ENCODE results near the gene KCNJ11. TPM values are rescaled to one million over a fixed set of nuclear protein-coding genes. Genes with fewer than 3 reads are reported as not detected.

KCNJ11 gene
- total and polyA plus RNA-seq, 2 of the 4 experiments (the other 2 are of a cell fraction), result not detected

DNA sequence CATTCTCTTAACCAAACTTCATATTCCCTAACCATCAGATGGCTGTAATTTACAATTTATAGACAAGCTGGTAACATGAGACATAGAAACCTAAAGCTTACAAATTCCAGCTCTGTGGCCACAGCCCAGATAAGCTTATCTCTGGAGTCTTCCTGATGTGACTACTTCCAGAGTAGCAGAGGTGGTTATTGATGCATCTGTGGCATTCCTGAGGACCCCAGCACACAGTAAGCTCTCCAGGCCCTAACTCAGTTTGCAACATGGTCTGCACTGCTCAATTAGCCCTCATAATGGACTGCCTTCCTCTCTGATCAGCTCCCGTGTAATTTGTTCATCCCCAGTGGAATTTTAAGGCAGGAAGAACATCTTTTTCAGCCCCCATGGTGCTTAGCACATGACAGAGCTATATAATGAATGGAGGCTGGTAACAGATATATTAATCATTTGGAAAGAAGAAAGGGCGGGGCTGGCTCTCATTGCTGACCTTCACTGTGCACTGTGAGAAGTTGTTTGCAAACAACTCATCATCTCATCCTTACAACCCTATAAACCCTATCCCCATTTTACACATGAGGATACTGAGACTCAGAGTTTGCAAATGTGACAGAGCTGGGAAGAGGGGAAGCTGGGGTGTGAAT, 30.1 kb upstream of the KCNJ11 start:
- POLR2A ChIA-PET (ENCODE audit: unreplicated experiment), result no interaction called here
- Histone ChIP-seq H2BK15ac (ENCODE audit: low read depth, low read length) (no peak overlapping the region), H3K36me3 (ENCODE audit: control insufficient read depth, insufficient read depth, low read length) (no peaks in the 10 kb centered on the region), H3K4me2 (ENCODE audit: low read depth, low read length) (no peak overlapping the region), H3K56ac (ENCODE audit: extremely low read depth, insufficient read depth, low read length) (no peak overlapping the region), H3K4ac (ENCODE audit: low read depth, low read length) (no peak overlapping the region), H3K23ac (ENCODE audit: low read depth, low read length) (no peak overlapping the region), H2BK120ac (ENCODE audit: low read depth, low read length) (no peak overlapping the region), H3K9me1 (ENCODE audit: insufficient read depth, low read length) (no peaks in the 10 kb centered on the region), H4K5ac (ENCODE audit: low read depth, low read length) (no peak overlapping the region), H3K4me1 (ENCODE audit: control insufficient read depth, insufficient read depth, low read length) (no peaks in the 10 kb centered on the region), H3K79me1 (ENCODE audit: low read depth in 1 of 2, low read length in 2 of 2) (no peaks in the 10 kb centered on the region), H4K91ac (ENCODE audit: insufficient read depth, low read depth, low read length) (no peak overlapping the region), H3K27ac (ENCODE audit: insufficient read depth, low read length) (no peak overlapping the region), H3K9ac (ENCODE audit: low read depth, low read length) (no peak overlapping the region), H3K14ac (replicated peaks; ENCODE audit: low read depth, low read length) (no peak overlapping the region), H3K9me3 (ENCODE audit: control insufficient read depth, insufficient read depth, low read length) (no peaks in the 10 kb centered on the region), H3K18ac (ENCODE audit: low read depth, low read length) (no peak overlapping the region), H2AFZ (replicated peaks; ENCODE audit: low read length, poor library complexity) (no peak overlapping the region), H2BK20ac (ENCODE audit: low read depth, low read length) (no peak overlapping the region), H3K4me3 (ENCODE audit: insufficient read depth, low read depth, low read length) (no peak overlapping the region), H2AK5ac (ENCODE audit: low read depth, low read length) (no peak overlapping the region), H4K8ac (ENCODE audit: low read depth in 2 of 2, low read length in 2 of 2) (no peak overlapping the region), H2AK9ac (replicated peaks; ENCODE audit: low read depth, low read length, poor library complexity) (no peak overlapping the region), H4K20me1 (ENCODE audit: insufficient read depth, low read length) (no peaks in the 10 kb centered on the region), H2BK5ac (ENCODE audit: low read depth, low read length, poor library complexity, severe bottlenecking) (no peak overlapping the region), H3K27me3 (ENCODE audit: control insufficient read depth, insufficient read depth, low read length) (peaks cover 13% of the 10 kb centered on the region)
- dilution Hi-C loops (cut with HindIII; ENCODE audit: low sequenced_read_pairs, unreplicated experiment), result no loop called here
- BruUV-seq (replicated peaks), result no TSS peak
- ATAC-seq (ENCODE audit: low read depth) (no peak), DNase-seq (no peak)
- CTCF ChIA-PET, result interaction anchor here (1.1 kb wide), 1 partner anchor 34 kb away, joined by 3 read pairs; no protein-coding TSS in a partner anchor
- WGBS, 2 experiments (ENCODE audit: extremely low coverage in 2 of 2, insufficient read length in 1 of 2), result no CpG with 5 or more reads among the region's 2 CpGs
- intact Hi-C loops (cut with micrococcal nuclease), result no loop called here
- in situ Hi-C loops (cut with MboI; ENCODE audit: low sequenced_read_pairs), result no loop called here
- TF ChIP-seq RAD21 (IDR thresholded peaks at IDR 0.05; ENCODE audit: low read length) (no peak), CHD1 (IDR thresholded peaks at IDR 0.05; ENCODE audit: low read depth, low read length) (no peak), USF2 (IDR thresholded peaks at IDR 0.05; ENCODE audit: low read depth, low read length) (no peak), FOS (IDR thresholded peaks at IDR 0.05; ENCODE audit: low read depth, low read length) (no peak), MAFK (IDR thresholded peaks at IDR 0.05; ENCODE audit: low read depth, low read length) (no peak), RCOR1 (IDR thresholded peaks at IDR 0.05; ENCODE audit: insufficient replicate concordance, low read length) (no peak), BHLHE40 (IDR thresholded peaks at IDR 0.05; ENCODE audit: low read depth, low read length) (no peak), CTCF (conservative IDR thresholded peaks at IDR 0.05; ENCODE audit: low read depth, low read length) (no peak), CEBPB (IDR thresholded peaks at IDR 0.05; ENCODE audit: low read depth, low read length) (no peak), SMC3 (IDR thresholded peaks at IDR 0.05; ENCODE audit: low read depth, low read length) (no peak), MXI1 (IDR thresholded peaks at IDR 0.05; ENCODE audit: borderline replicate concordance, low read depth, low read length) (no peak), MAZ (IDR thresholded peaks at IDR 0.05; ENCODE audit: borderline replicate concordance, low read depth, low read length) (no peak), NFE2L2 (IDR thresholded peaks at IDR 0.05; ENCODE audit: low read depth, low read length) (no peak), RFX5 (IDR thresholded peaks at IDR 0.05; ENCODE audit: low read depth, low read length) (no peak), POLR2A (IDR thresholded peaks at IDR 0.05; ENCODE audit: low read depth, low read length) (no peak)
- TF ChIP-seq, protein P1, sequence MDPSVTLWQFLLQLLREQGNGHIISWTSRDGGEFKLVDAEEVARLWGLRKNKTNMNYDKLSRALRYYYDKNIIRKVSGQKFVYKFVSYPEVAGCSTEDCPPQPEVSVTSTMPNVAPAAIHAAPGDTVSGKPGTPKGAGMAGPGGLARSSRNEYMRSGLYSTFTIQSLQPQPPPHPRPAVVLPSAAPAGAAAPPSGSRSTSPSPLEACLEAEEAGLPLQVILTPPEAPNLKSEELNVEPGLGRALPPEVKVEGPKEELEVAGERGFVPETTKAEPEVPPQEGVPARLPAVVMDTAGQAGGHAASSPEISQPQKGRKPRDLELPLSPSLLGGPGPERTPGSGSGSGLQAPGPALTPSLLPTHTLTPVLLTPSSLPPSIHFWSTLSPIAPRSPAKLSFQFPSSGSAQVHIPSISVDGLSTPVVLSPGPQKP (IDR thresholded peaks at IDR 0.05; ENCODE audit: borderline replicate concordance, low read depth, low read length), result no peak
